Motor neuron (in vitro differentiated cells): Measurements from ENCODE around the gene ARSI. TPM values are rescaled to one million over a fixed set of nuclear protein-coding genes. Genes with fewer than 3 reads are reported as not detected.

Experiments
- ATAC-seq, 8 experiments: fragments of 200-7000 bp; cut with Tn5 transposase; replicated peaks in 6 of 8; 2 replicates each; pipeline ENCODE4 v1.8.0; 2021; ENCODE audit warnings: mild to moderate bottlenecking in 8 of 8, moderate library complexity in 8 of 8
- H3K27ac ChIP-seq, 2 donors: fragments of 250-450 bp; sonication (Bioruptor Pico); 2 replicates each; pipeline ENCODE4 v1.9.0; 2021; ENCODE audit warnings: antibody characterized with exemption in 2 of 2, mild to moderate bottlenecking in 2 of 2, moderate library complexity in 1 of 2
- H3K4me1 ChIP-seq, 2 donors: fragments of 250-450 bp; sonication (Bioruptor Pico); replicated peaks in 1 of 2; 2 replicates each; pipeline ENCODE4 v1.6.1; 2021; ENCODE audit warnings: antibody characterized with exemption in 2 of 2, mild to moderate bottlenecking in 2 of 2, moderate library complexity in 1 of 2
- H3K4me3 ChIP-seq, 5 donors: fragments of 250-450 bp; sonication (Bioruptor Pico); 2 replicates each; pipeline ENCODE4 v1.9.0; 2021; ENCODE audit warnings: antibody characterized with exemption in 5 of 5, mild to moderate bottlenecking in 5 of 5, moderate library complexity in 4 of 5
- WGBS, 10 experiments: fragments of 450-650 bp; shearing (Covaris generic); methylation state at CpG; one replicate each; pipeline ENCODE4 v1.0.0; 2022; 5-methylcytosine and 5-hydroxymethylcytosine counted together
- in situ Hi-C, 9 experiments: fragments of 400-800 bp; cut with MboI; loops; one replicate each; pipeline ENCODE4 v1.15.0; 2021; ENCODE audit warnings: low sequenced_read_pairs in 9 of 9, low pct_unique_long_range_greater_than_20kb in 2 of 9; ENCODE audit not compliant: unreplicated experiment in 9 of 9
- total RNA-seq, 8 experiments: library from RNA; unstranded; fragments of 300-600 nt; gene quantifications; 2 replicates each; pipeline versions ENCODE4 v1.2.3 to v1.2.4, GENCODE V29; 2022

ARSI gene
- total RNA-seq, 8 experiments from 2014 or later, result 0.21 to 3.4 (median 0.49) TPM; not detected in 1

DNA sequence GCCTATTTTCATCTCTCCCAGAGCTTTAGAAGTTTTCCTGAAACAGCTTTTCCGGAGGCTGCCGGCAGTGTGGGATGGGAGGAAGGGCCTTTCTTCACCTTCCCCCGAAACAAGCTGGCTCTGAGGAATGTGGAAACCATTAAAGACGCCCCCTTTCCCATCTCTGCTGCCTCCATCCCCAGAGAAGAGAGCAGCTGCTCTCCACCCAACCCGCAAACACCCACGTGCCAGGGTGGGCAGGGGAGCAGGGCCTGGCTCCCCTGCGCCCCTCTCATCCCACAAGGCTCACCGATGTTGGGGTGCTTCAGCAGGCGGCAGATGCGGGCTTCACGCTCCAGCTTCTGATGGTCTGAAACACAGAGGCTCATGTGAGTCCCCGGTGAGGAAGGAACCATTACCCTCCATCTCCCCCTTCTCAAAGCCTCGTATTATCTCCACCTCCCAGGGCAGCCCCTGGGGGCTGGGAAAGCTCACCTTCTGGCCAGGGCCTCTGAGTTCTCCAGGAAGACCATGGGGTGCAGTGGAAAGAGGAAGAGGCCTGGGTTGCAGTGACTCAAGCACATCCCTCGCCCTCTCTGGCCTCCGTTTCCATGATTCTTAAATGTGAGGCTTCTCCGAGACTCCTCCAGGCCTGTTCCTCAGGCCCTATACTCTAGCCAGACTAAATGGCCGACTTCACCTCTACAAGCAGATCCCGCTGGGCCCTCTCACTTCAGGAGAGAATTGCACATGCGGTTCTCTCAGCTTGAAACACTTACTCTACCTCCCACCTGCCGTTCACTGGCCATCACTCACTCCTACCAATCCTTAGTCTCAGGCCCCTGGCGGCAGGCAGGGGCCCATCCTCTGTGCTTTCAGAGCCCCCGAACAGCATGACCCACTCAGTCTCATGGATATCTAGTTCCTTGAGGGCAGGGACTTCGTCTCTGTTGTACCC lies 37.8 kb downstream of the ARSI start:
- 85 to 96% (median 87%) methylated on average over 2 to 11 of the region's 23 CpGs; no CpG with 5 or more reads in 5 of the 10 experiments for WGBS, 10 experiments
- peaks cover 24 to 25% of the 10 kb centered on the region in 2 donors for H3K4me1 ChIP-seq
- H3K4me3 ChIP-seq, result no peak overlapping the region
- ATAC-seq, result no peak
- in situ Hi-C loops, result loop anchor here in 1 of 9 experiments (25.0 kb wide), 1 partner anchor 97 kb away; the partner anchor contains the start of gene TCOF1
- H3K27ac ChIP-seq, result no peak overlapping the region

DNA sequence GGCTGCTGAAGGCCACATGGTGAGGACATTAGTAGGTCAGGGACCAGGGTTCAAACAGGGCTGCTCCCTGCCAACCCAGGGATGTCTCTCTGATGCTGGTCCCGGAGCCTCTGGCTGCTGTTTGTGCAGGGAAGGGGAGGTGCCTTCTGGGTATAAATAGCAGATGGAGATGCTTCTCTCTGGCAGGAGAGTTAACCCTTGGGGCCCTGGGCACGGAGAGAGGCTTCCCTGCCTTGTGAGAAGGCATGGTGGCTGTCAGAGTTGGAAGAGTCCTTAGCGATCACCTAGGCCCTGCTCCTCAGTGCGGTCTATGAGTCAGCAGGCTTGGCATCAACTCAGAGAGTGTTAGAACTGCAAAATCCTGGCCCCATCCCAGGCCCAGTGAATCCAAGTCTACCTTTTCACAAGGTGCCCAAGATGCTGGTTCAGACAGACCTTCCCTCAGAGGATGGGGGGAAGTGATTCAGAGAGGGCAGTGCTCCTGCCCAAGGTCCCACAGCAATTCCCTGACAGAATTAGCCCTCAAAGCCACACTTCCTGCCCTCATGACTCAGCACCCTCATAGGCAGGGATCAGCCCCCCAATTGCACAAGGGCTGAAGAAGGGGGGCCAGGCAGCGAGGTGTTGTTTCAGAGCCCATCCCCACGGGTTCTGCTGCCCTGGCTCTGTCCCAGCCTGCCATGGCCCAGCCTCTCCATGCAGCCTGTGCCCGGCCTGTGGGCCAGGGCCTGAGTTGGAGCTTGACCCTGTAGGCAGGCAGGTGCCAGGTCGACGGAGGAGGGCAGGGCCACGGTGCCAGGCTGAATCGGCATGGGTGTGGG lies 38.7 kb downstream of the ARSI start:
- 0 to 100% (median 25%) methylated on average over 1 to 9 of the region's 11 CpGs; no CpG with 5 or more reads in 2 of the 10 experiments for WGBS, 10 experiments
- in situ Hi-C loops, result loop anchor here in 1 of 9 experiments (25.0 kb wide), 1 partner anchor 98 kb away; the partner anchor contains the start of gene TCOF1
- Histone ChIP-seq H3K27ac (peak overlapping the region in 1 of 2 donors; percentile 77), H3K4me1 (peaks cover 24 to 25% of the 10 kb centered on the region in 2 donors), H3K4me3 (no peak overlapping the region)
- peak; percentile 75 to 94 (median 82) for ATAC-seq

DNA sequence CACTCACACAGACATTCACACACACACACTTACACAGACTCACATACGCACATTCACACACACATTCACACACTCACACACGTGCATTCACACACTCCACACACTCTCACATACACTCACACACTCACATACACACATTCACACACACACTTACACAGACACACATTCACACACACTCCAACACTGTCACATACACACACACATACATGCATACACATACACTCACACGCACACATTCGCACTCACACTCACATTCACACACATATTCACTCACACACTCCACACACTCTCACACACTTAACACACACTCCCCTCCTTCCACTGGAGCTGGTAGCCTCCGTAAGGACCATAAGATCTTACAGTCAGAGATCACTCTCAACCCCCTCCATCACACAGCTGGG lies 39.3 kb downstream of the ARSI start:
- peak in 2 of 8 experiments; percentile 15 to 59 for ATAC-seq
- in situ Hi-C loops, result loop anchor here in 1 of 9 experiments (25.0 kb wide), 1 partner anchor 99 kb away; the partner anchor contains the start of gene TCOF1
- 51 to 100% (median 76%) methylated on average over 1 to 5 of the region's 5 CpGs; no CpG with 5 or more reads in 4 of the 10 experiments for WGBS, 10 experiments
- Histone ChIP-seq H3K27ac (peak overlapping the region in 1 of 2 donors; percentile 77), H3K4me1 (peaks cover 24 to 26% of the 10 kb centered on the region in 2 donors), H3K4me3 (no peak overlapping the region)

- Histone ChIP-seq H3K4me1 (peaks cover 26 to 35% of the 10 kb centered on the region in 2 donors), H3K4me3 (no peak overlapping the region), H3K27ac (no peak overlapping the region)
- in situ Hi-C loops, result loop anchor here in 1 of 9 experiments (25.0 kb wide), 1 partner anchor 100 kb away; the partner anchor contains the start of gene TCOF1
- WGBS, 10 experiments, result 33 to 92% (median 88%) methylated on average over 1 to 4 of the region's 7 CpGs; no CpG with 5 or more reads in 6 of the 10 experiments
- no peak for ATAC-seq
Measured at GRCh38 chr5:150262502-150262901, 40.2 kb downstream of the ARSI start.

- in situ Hi-C loops, result loop anchor here in 1 of 9 experiments (25.0 kb wide), 1 partner anchor 101 kb away; the partner anchor contains the start of gene TCOF1
- no peak for ATAC-seq
- H3K4me1 ChIP-seq, result peaks cover 22 to 29% of the 10 kb centered on the region in 2 donors
- WGBS, 10 experiments, result 5 to 100% (median 75%) methylated on average over 1 to 6 of the region's 8 CpGs; no CpG with 5 or more reads in 2 of the 10 experiments
- H3K4me3 ChIP-seq, result no peak overlapping the region
- H3K27ac ChIP-seq, result no peak overlapping the region
Measured at GRCh38 chr5:150261231-150261630, 41.5 kb downstream of the ARSI start.

GRCh38 chr5:150258130-150258529 lies 44.6 kb downstream of the ARSI start:
- in situ Hi-C loops, result loop anchor here in 1 of 9 experiments (25.0 kb wide), 1 partner anchor 104 kb away; the partner anchor contains the start of gene TCOF1
- no peak overlapping the region for H3K4me3 ChIP-seq
- H3K27ac ChIP-seq, result no peak overlapping the region
- 40 to 87% (median 54%) methylated on average over 1 to 5 of the region's 6 CpGs; no CpG with 5 or more reads in 3 of the 10 experiments for WGBS, 10 experiments
- peak in 4 of 8 experiments; percentile 59 to 85 (median 72) for ATAC-seq
- H3K4me1 ChIP-seq, result peaks cover 30 to 37% of the 10 kb centered on the region in 2 donors

GRCh38 chr5:150257424-150257823 lies 45.3 kb downstream of the ARSI start:
- in situ Hi-C loops, result loop anchor here in 1 of 9 experiments (25.0 kb wide), 1 partner anchor 105 kb away; the partner anchor contains the start of gene TCOF1
- no peak for ATAC-seq
- 50 to 89% (median 77%) methylated on average over 1 to 4 of the region's 11 CpGs; no CpG with 5 or more reads in 6 of the 10 experiments for WGBS, 10 experiments
- H3K4me1 ChIP-seq, result peaks cover 27 to 33% of the 10 kb centered on the region in 2 donors
- no peak overlapping the region for H3K4me3 ChIP-seq
- no peak overlapping the region for H3K27ac ChIP-seq

GRCh38 chr5:150256410-150257064 lies 46.2 kb downstream of the ARSI start:
- peaks cover 27 to 33% of the 10 kb centered on the region in 2 donors for H3K4me1 ChIP-seq
- 20 to 82% (median 54%) methylated on average over 2 to 4 of the region's 12 CpGs; no CpG with 5 or more reads in 4 of the 10 experiments for WGBS, 10 experiments
- H3K4me3 ChIP-seq, result no peak overlapping the region
- peak in 6 of 8 experiments; percentile 35 to 73 (median 53) for ATAC-seq
- in situ Hi-C loops, result loop anchor here in 1 of 9 experiments (25.0 kb wide), 1 partner anchor 106 kb away; the partner anchor contains the start of gene TCOF1
- peak overlapping the region in 1 of 2 donors; percentile 49 for H3K27ac ChIP-seq

DNA sequence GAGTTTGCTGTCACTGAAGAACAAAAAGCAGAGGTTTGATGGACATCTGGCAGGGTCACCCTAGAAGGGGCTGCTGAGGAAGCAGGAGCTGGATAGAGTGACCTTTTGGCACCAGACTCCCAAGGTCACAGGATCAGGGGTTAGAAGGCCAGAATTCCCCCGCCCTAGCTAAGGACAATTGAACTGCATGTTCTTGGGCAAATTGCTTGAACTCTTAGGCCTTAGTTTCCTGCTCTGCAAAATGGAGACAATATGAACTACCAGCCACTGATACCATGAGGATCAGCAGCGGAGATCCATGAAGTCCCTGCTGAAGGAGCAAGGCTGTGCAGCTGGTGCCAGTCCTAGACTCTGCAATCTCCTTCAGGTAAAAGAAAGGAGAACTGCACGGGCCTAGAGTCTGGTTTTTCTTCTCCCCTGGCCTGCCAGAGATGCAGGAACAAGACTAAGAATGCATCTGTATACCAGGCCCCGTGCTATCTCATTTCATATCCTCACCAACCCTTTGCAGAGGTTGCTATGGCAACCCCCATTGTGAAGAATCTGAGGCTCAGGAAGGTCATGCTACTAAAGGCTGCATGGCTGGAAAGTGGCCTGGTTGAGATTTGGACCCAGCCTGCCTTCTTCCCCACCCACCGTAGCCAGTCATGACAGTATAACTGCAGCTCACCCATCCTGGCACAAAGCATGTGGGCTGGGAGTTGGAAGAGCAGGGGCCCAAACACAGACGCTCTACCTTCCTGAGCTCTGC lies 46.9 kb downstream of the ARSI start:
- in situ Hi-C loops, result loop anchor here in 1 of 9 experiments (25.0 kb wide), 1 partner anchor 106 kb away; the partner anchor contains the start of gene TCOF1
- Histone ChIP-seq H3K27ac (peak overlapping the region in 1 of 2 donors; percentile 49), H3K4me1 (peaks cover 27 to 33% of the 10 kb centered on the region in 2 donors), H3K4me3 (no peak overlapping the region)
- 7 to 71% (median 44%) methylated on average over 2 to 4 of the region's 6 CpGs; no CpG with 5 or more reads in 4 of the 10 experiments for WGBS, 10 experiments
- peak in 6 of 8 experiments; percentile 11 to 92 (median 84) for ATAC-seq

DNA sequence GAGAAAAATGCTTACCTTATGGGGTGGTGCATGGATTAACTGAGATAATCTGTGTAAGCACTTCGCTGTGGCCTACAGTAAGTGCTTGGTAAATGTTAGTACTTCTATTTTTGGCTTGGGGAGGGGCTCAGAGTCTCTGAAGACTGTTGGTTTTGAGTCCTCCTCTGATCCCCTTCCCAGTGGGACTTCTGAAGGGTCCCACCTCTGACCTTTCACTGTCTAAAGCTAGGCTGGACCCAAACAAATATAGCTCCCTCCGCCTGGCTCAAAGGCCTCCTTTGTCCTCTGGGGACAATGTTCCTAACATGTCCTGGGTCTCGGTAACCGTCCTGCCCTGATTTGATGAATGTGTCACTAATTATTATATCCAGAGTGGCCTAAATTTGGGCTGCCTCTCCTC lies 47.9 kb downstream of the ARSI start:
- H3K4me3 ChIP-seq, result no peak overlapping the region
- H3K4me1 ChIP-seq, result peaks cover 27 to 33% of the 10 kb centered on the region in 2 donors
- in situ Hi-C loops, result loop anchor here in 1 of 9 experiments (25.0 kb wide), 1 partner anchor 108 kb away; the partner anchor contains the start of gene TCOF1
- WGBS, 10 experiments, result 30 to 60% methylated on average over 1 to 2 of the region's 4 CpGs; no CpG with 5 or more reads in 8 of the 10 experiments
- ATAC-seq, result no peak
- H3K27ac ChIP-seq, result peak overlapping the region in 1 of 2 donors; percentile 27

DNA sequence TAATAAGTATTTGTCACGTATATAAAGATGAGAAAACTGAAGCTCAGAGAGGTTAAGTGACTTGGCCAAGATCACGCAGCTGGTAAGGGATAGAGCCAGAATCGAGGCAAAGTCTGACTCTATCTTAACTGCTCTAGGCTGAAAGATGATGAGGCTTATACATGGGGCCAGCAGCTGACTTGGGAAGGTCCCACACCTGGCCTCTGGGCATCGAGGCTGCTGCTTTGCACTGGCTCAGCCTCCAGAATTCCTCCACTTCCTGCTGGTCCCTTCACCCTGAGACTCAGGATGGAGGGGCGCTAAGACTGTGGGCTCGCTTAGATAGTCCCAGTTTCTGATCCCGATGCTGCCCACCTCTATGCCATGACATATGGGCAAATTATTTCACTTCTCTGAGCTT lies 48.3 kb downstream of the ARSI start:
- no peak overlapping the region for H3K27ac ChIP-seq
- no peak overlapping the region for H3K4me3 ChIP-seq
- WGBS, 10 experiments, result 60 to 100% (median 88%) methylated on average over 1 to 6 of the region's 7 CpGs; no CpG with 5 or more reads in 2 of the 10 experiments
- in situ Hi-C loops, result loop anchor here in 1 of 9 experiments (25.0 kb wide), 1 partner anchor 108 kb away; the partner anchor contains the start of gene TCOF1
- no peak for ATAC-seq
- peaks cover 27 to 33% of the 10 kb centered on the region in 2 donors for H3K4me1 ChIP-seq
